Progenitor cell of endocrine pancreas (in vitro differentiated cells): ENCODE measurements around the gene ATF4. TPM values are rescaled to one million over a fixed set of nuclear protein-coding genes. Genes with fewer than 3 reads are reported as not detected.

Experiments
- DNase-seq: peaks from one replicate; pipeline ENCODE4 v3.0.0; 2021; ENCODE audit warnings: low spot score; ENCODE audit not compliant: unreplicated experiment
- H3K27ac Mint-ChIP-seq: 2 replicates; pipeline ENCODE4 v1.8.0; 2021; ENCODE audit warnings: mild to moderate bottlenecking, moderate library complexity, mixed read lengths
- H3K27me3 Mint-ChIP-seq: 2 replicates; pipeline ENCODE4 v1.8.0; 2021; ENCODE audit warnings: mixed read lengths
- H3K36me3 Mint-ChIP-seq: 2 replicates; pipeline ENCODE4 v1.8.0; 2022; ENCODE audit warnings: mixed read lengths; ENCODE audit not compliant: insufficient read depth
- H3K4me1 Mint-ChIP-seq: 2 replicates; pipeline ENCODE4 v1.8.0; 2021; ENCODE audit warnings: low read depth, mixed read lengths
- H3K4me3 Mint-ChIP-seq: 2 replicates; pipeline ENCODE4 v1.8.0; 2021; ENCODE audit warnings: low read depth, mild to moderate bottlenecking, moderate library complexity, mixed read lengths
- H3K9me3 Mint-ChIP-seq: 2 replicates; pipeline ENCODE4 v1.8.0; 2021; ENCODE audit warnings: low read depth, mixed read lengths
- total RNA-seq: library from RNA; stranded (reverse); gene quantifications from 2 replicates; pipeline ENCODE4 v1.2.1, GENCODE V29; 2021
- TF ChIP-seq, protein P1 (sequence below): fragments of 200-600 bp; sonication (generic); IDR thresholded peaks from one replicate; pipeline ENCODE4 v1.5.0; 2021; ENCODE audit warnings: antibody characterized with exemption, mild to moderate bottlenecking; ENCODE audit not compliant: unreplicated experiment

Gene ATF4
- total RNA-seq, 1 donor from 2014 or later: 332 TPM

GRCh38 chr22:39530692-39531331, 10.4 kb downstream of the ATF4 start:
- H3K27me3 Mint-ChIP-seq: no peaks in the 10 kb centered on the region
- H3K4me3 Mint-ChIP-seq: peak overlapping the region; percentile 93
- DNase-seq: no peak
- TF ChIP-seq, protein P1, sequence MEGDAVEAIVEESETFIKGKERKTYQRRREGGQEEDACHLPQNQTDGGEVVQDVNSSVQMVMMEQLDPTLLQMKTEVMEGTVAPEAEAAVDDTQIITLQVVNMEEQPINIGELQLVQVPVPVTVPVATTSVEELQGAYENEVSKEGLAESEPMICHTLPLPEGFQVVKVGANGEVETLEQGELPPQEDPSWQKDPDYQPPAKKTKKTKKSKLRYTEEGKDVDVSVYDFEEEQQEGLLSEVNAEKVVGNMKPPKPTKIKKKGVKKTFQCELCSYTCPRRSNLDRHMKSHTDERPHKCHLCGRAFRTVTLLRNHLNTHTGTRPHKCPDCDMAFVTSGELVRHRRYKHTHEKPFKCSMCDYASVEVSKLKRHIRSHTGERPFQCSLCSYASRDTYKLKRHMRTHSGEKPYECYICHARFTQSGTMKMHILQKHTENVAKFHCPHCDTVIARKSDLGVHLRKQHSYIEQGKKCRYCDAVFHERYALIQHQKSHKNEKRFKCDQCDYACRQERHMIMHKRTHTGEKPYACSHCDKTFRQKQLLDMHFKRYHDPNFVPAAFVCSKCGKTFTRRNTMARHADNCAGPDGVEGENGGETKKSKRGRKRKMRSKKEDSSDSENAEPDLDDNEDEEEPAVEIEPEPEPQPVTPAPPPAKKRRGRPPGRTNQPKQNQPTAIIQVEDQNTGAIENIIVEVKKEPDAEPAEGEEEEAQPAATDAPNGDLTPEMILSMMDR: peak; percentile 31
- peaks cover 38% of the 10 kb centered on the region for H3K4me1 Mint-ChIP-seq
- H3K27ac Mint-ChIP-seq: peak overlapping the region; percentile 81
- H3K9me3 Mint-ChIP-seq: no peaks in the 10 kb centered on the region
- peaks cover 6% of the 10 kb centered on the region for H3K36me3 Mint-ChIP-seq

DNA sequence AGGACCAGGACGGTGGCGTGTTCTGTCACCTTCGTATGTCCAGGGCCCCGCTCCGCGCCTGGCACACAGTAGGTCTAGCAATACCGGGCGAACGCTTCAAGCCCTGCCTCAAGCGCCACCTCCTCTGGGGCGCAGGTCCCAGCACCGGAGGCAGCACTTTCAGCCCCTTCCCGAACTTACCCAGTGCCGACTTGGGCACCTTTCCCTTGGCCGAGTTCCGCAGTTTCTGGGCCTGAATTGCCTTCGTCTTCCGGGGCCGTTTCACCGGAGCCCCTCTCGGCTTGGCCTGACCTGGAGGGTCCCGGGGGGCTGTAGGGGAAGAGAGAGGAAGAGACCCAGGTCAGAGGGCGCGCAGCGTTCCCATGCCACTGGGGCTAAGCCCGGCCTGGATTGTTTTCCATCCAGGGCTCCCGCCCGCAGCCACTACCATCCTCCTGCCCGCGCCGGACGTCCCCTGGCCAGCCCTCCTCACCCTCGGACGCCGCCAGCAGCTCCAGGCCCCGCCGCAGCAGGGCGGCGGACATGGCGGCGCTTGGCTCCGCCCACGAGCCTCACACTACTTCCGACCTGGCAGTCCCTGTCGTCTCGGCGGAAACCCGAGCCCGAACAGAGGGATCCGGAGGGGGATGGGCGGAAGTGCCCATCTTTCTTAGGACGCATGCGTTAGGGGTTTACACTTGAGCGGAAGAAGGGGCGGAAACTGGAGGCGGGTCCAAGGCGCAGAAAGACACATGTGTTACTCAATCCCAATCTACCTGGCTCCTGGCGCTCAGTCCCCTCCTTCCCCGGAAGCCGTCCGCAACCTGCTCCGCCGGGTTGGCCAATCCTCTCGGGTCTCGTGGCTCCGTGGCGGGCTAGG, 12.1 kb downstream of the ATF4 start, which contains the start of gene RPS19BP1:
Gene RPS19BP1, minus strand, starts transcription at position 534 of the 859 bp plus-strand sequence. Its CDS starts 10 bp downstream, at position 524.
- peaks cover 34% of the 10 kb centered on the region for H3K4me1 Mint-ChIP-seq
- TF ChIP-seq, protein P1: no peak
- no peaks in the 10 kb centered on the region for H3K27me3 Mint-ChIP-seq
- DNase-seq: peak; percentile 97
- H3K9me3 Mint-ChIP-seq: no peaks in the 10 kb centered on the region
- peak within 1 kb of the TSS; percentile 93 for H3K4me3 Mint-ChIP-seq
- H3K36me3 Mint-ChIP-seq: peaks cover 6% of the 10 kb centered on the region
- H3K27ac Mint-ChIP-seq: peak within 1 kb of the TSS; percentile 94

- Mint-ChIP-seq H3K36me3 (peaks cover 5% of the 10 kb centered on the region), H3K9me3 (no peaks in the 10 kb centered on the region), H3K4me3 (no peak overlapping the region), H3K4me1 (peaks cover 23% of the 10 kb centered on the region), H3K27ac (no peak overlapping the region), H3K27me3 (no peaks in the 10 kb centered on the region)
- no peak for DNase-seq
- TF ChIP-seq, protein P1: no peak
These were observed 13.7 kb downstream of the ATF4 start for GRCh38 chr22:39534092-39534506.

DNA sequence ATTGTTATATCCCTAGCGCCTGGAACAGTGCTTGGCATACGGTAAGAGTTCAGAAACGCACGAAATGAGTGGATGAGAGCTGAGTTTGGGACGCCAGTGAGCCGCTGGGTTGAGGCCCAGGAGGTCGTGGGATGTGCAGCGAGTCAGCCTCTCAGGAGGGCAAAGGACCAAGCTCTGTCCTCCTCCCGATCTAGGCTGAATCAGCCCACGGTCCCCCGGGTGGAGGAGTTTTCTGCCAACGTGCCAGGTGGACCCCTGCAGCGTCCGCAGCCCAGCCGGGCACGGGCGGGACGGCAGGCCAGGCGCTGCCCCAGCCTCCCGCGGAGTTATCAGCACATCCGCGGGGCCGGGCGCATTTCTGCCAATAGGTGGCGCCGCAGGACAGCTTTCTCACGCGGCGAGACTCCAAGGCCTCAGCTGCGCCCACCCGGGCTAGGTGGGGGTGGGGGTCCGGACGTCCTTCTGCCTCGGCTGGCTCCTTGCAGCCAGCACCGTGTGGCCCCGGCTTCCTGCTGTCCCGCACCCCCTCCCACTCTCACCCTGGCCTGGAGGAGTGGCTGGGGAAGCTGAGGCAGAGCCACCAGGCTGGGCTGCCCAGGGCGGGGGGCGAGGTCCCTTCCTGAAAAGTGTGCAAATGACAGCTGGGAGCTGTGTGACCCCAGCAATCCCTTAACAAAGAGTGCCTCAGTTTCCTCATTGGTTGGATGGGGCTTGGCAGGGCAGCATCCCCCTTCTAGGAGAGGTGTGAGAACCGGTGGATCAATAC, 14.4 kb downstream of the ATF4 start:
- TF ChIP-seq, protein P1: peak; percentile 97
- peak; percentile 93 for DNase-seq
- Mint-ChIP-seq H3K4me1 (peaks cover 19% of the 10 kb centered on the region), H3K27ac (no peak overlapping the region), H3K9me3 (no peaks in the 10 kb centered on the region), H3K4me3 (no peak overlapping the region), H3K27me3 (no peaks in the 10 kb centered on the region), H3K36me3 (peaks cover 4% of the 10 kb centered on the region)

GRCh38 chr22:39535357-39535725, 15.0 kb downstream of the ATF4 start:
- DNase-seq: no peak
- no peaks in the 10 kb centered on the region for H3K36me3 Mint-ChIP-seq
- H3K9me3 Mint-ChIP-seq: no peaks in the 10 kb centered on the region
- peaks cover 3% of the 10 kb centered on the region for H3K27me3 Mint-ChIP-seq
- H3K27ac Mint-ChIP-seq: no peak overlapping the region
- H3K4me3 Mint-ChIP-seq: no peak overlapping the region
- peaks cover 16% of the 10 kb centered on the region for H3K4me1 Mint-ChIP-seq
- TF ChIP-seq, protein P1: no peak
